ENCODE data around the gene HELT.

- no peak for TF ChIP-seq EZH2 (IDR thresholded peaks at IDR 0.05; ENCODE audit: borderline replicate concordance, low read depth, low read length, severe bottlenecking)
- TF ChIP-seq, protein P1, sequence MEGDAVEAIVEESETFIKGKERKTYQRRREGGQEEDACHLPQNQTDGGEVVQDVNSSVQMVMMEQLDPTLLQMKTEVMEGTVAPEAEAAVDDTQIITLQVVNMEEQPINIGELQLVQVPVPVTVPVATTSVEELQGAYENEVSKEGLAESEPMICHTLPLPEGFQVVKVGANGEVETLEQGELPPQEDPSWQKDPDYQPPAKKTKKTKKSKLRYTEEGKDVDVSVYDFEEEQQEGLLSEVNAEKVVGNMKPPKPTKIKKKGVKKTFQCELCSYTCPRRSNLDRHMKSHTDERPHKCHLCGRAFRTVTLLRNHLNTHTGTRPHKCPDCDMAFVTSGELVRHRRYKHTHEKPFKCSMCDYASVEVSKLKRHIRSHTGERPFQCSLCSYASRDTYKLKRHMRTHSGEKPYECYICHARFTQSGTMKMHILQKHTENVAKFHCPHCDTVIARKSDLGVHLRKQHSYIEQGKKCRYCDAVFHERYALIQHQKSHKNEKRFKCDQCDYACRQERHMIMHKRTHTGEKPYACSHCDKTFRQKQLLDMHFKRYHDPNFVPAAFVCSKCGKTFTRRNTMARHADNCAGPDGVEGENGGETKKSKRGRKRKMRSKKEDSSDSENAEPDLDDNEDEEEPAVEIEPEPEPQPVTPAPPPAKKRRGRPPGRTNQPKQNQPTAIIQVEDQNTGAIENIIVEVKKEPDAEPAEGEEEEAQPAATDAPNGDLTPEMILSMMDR (IDR thresholded peaks at IDR 0.05; ENCODE audit: borderline replicate concordance, extremely low read depth, low read length, poor library complexity, severe bottlenecking): no peak
Measured at GRCh38 chr4:184977747-184978146, 40.5 kb upstream of the HELT start.

Data from DND-41 (cell line).